Measurements from ENCODE around the gene BCAS4.
"Not testable (repeated sequence)": the region's sequence is repeated elsewhere in the genome, so short reads cannot be mapped to it uniquely, and the experiment has no call there.

BCAS4 gene

GRCh38 chr20:50799176-50799889, 4.5 kb downstream of the BCAS4 start:
- DNase-seq (ENCODE audit: low read depth) = no peak

GRCh38 chr20:50799890-50800550, 5.2 kb downstream of the BCAS4 start:
- no peak for DNase-seq (ENCODE audit: low read depth)

GRCh38 chr20:50800986-50801746, 6.3 kb downstream of the BCAS4 start:
- not testable (repeated sequence) for DNase-seq (ENCODE audit: low read depth)

- DNase-seq (ENCODE audit: low read depth) = no peak
These were observed 6.9 kb downstream of the BCAS4 start for GRCh38 chr20:50801747-50802125.

- no peak for DNase-seq (ENCODE audit: low read depth)
These were observed 7.4 kb downstream of the BCAS4 start for GRCh38 chr20:50802289-50802688.

GRCh38 chr20:50804437-50805348, 9.8 kb downstream of the BCAS4 start:
- no peak for DNase-seq (ENCODE audit: low read depth)

- DNase-seq (ENCODE audit: low read depth) = no peak
These were observed 10.5 kb downstream of the BCAS4 start for GRCh38 chr20:50805349-50805684.

- no peak for DNase-seq (ENCODE audit: low read depth)
These were observed 11.4 kb downstream of the BCAS4 start for GRCh38 chr20:50806126-50806768.

GRCh38 chr20:50810063-50810462, 15.2 kb downstream of the BCAS4 start:
- no peak for DNase-seq (ENCODE audit: low read depth)

- DNase-seq (ENCODE audit: low read depth) = no peak
These were observed 16.0 kb downstream of the BCAS4 start for GRCh38 chr20:50810842-50811241.

GRCh38 chr20:50813101-50813643, 18.3 kb downstream of the BCAS4 start:
- no peak for DNase-seq (ENCODE audit: low read depth)

- DNase-seq (ENCODE audit: low read depth) = no peak
These were observed 18.9 kb downstream of the BCAS4 start for GRCh38 chr20:50813801-50814200.

- DNase-seq (ENCODE audit: low read depth) = no peak
These were observed 19.7 kb downstream of the BCAS4 start for GRCh38 chr20:50814438-50815161.

GRCh38 chr20:50815162-50815989, 20.5 kb downstream of the BCAS4 start:
- DNase-seq (ENCODE audit: low read depth) = no peak

- DNase-seq (ENCODE audit: low read depth) = no peak
These were observed 22.9 kb downstream of the BCAS4 start for GRCh38 chr20:50817776-50818172.

GRCh38 chr20:50819349-50819748, 24.5 kb downstream of the BCAS4 start:
- DNase-seq (ENCODE audit: low read depth) = no peak

GRCh38 chr20:50820515-50821256, 25.8 kb downstream of the BCAS4 start:
- no peak for DNase-seq (ENCODE audit: low read depth)

- DNase-seq (ENCODE audit: low read depth) = no peak
These were observed 26.5 kb downstream of the BCAS4 start for GRCh38 chr20:50821257-50821921.
